GM19043 (cell line): Measurements from ENCODE around the gene ZNF280A.
"Not testable (repeated sequence)": the region's sequence is repeated elsewhere in the genome, so short reads cannot be mapped to it uniquely, and the experiment has no call there.

ENCODE experiments used
- ATAC-seq: cut with Tn5 transposase; IDR thresholded peaks from one replicate; pipeline ENCODE4 v1.9.1; 2021; ENCODE audit warnings: low read depth; ENCODE audit not compliant: unreplicated experiment

The ZNF280A gene

DNA sequence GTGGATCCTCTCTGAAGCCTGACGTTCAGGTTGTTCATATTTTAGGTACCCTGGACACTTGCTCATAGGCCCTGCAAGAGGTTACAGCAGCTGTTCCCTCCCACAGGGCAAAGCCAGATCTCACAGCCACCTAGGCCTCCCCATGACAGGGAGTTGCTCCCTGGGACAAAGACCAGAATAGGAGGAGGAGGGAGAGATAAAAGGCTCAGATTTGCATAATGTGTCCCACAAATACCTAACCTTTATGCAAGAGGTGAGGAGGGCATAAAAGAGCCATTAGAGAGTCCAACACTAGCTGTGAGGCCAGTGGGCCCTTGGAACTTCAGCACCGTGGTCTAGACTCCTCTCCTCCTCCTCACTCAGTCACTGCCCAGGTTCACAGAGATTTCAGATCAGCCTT is 45.3 kb downstream of the ZNF280A start:
- ATAC-seq = no peak

DNA sequence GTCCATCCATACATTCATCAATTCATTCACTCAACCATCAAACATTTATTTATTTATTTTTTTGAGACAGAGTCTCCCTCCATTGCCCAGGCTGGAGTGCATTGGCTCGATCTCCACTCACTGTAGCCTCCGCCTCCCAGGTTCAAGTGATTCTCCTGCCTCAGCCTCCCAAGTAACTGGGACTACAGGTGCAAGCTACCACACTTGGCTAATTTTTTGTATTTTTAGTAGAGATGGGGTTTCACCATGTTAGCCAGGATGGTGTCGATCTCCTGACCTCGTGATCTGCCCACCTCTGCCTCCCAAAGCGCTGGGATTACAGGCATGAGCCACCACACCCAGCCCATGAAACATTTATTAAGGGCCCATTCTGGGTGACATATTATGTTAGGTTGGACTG is 49.0 kb downstream of the ZNF280A start:
- not testable (repeated sequence) for ATAC-seq

DNA sequence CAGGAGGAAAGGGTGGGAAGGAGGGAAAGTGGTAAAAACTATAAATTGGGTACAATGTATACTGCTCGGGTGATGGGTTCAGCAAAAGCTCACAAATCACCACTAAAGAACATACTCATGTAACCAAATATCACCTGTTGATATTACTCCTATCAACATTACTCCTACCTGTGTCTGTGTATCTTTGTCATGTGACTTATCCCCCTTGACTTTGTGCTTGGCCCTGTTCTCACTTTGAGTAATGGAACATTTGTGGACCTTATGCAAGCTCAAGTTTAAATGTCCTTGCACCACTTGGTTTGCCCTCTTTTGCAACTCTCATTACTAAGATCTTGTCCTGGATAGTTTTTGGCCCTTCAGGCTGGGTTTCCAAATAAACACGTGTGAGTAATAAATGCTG is 50.5 kb downstream of the ZNF280A start:
- ATAC-seq = no peak

DNA sequence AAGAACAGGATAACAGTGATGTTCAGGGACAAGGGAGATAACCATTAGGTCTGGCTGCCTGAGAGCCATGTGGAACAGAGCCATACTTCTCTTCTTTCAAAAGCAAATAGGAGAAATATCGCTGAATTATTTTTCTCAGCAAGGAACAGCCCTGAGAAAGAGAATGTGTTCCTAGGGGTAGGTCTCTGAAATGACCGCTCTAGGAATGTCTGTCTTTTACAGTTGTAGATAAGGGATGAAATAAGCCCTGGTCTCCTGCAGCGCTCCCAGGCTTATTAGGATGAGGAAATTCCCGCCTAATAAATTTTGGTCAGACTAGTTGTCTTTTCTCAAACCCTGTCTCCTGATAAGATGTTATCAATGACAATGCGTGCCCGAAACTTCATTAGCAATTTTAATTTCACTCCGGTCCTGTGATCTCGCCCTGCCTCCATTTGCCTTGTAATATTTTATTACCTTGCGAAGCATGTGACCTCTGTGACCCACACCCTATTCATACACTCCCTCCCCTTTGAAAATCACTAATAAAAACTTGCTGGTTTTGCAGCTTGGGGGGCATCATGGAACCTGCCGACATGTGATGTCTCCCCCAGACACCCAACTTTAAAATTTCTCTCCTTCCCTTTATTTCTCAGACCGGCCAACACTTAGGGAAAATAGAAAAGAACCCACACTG is 51.1 kb downstream of the ZNF280A start:
- ATAC-seq = not testable (repeated sequence)

DNA sequence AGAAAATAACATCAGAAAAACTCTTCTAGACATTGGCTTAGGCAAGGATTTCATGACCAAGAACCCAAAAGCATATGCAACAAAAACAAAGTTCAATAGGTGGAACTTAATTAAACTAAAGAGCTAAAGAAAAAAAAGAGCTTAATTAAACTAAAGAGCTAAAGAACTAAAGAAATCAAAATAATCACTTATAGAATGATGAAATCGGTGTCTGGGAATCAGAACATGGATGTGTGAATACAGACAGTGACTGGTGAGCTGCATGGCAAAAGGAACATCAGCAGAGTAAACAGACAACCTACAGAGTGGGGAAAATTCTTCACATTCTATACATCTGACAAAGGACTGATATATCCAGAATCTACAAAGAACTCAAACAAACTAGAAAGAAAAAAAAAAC is 53.0 kb downstream of the ZNF280A start:
- no peak for ATAC-seq

DNA sequence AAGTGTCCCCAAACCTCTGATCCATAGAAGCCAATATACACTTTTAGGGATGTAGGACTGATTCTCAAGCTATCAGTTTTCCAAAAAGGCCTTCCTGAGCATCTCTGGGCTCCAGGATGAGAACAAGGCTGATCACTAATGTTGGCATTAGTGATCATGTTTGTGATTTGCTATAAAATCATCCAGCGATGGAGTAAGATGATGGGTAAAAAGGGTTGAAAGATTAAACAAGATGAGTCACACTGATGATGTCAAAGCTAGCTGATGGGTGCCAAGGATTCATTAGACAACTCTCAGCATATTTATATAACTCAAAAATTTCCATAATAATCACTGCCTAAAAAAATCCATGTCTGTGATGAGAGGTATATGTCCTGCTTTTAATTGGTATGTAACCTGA is 54.3 kb downstream of the ZNF280A start:
- no peak for ATAC-seq

DNA sequence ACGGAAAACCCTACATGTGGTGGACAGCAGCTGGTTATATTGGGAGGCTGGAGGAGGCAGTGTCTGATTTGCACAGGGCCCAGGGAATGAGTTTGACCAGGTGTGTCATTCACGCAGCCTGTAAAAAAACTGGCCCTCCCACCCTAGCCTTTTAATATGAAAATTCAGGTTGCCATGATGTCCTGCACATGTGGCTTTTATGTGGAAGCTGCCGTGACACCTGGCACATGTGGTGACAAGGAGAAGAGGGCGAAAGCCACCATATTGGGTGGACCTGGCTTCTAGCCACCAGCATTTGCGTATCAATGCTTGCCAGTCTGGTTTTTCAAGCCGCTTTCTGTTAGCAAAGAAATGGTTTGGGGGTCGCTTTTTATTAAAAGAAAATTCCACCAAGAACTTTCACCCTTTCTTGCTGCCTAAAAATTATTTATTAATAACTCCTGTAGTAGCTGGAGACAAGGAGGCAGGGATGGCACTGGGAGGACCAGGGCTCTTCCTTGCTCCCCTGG is 54.9 kb downstream of the ZNF280A start:
- ATAC-seq = no peak

DNA sequence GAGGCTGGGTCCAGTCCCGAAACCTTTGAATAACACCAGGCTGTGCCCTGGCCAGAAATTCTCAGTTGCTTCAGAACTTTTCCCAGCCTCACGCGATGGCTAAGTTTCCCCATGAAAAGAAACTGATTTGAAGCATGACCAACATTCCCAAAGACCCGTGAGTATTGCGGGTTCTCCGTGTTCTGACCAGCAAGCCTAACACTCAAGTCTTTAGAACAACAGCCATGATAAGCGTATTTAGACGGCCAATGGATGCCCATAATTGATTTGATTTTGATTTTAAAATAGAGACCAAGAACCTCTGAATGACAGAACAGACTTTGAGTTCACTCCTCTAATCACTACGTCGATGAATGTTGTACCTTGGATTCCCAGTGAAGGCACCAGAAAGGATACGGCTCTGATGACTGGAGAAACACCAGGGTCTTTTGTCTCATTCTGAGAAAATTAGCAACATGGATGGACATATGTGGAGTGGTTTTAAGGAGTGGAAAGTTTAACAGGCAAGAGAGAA is 55.5 kb downstream of the ZNF280A start:
- ATAC-seq = no peak

DNA sequence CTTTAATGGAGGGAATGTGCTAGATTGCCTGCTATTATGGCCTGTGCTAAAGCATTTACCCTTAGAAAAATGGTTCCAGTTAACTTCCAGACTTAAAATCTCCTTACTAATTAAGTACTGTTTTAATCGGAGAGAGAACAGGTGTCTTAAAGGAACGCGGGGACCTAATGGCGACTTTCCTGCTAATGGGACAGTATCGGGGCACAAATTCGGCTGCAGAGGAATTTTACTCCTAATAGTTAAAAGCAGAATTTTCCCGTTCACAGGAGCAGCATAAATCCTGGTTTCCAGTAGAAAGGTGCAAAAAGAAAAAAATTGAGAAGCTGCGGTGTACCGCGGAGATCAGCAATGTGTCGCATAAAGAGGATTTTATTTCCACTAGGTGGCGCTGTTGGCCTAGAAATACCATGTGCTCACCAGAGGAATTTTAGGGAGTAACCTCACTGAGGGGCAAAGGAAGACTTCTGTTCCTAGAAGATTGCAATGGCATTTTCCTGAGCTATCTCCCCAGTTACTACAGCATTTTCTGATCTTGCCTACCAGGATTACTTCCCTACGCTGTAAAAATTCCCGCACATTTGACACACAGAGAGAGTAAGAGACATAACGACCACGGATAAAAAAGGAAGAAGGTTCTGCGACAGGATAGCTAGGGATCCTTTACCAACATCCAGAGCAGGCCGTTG is 56.1 kb downstream of the ZNF280A start:
- ATAC-seq = no peak
